Gastrocnemius medialis (tissue), 4 donors: ENCODE results near the gene RAD50. TPM values are rescaled to one million over a fixed set of nuclear protein-coding genes. Genes with fewer than 3 reads are reported as not detected.

Experiments
- ATAC-seq, 2 donors: fragments of 150-250 bp; one replicate each; pipeline ENCODE4 v1.9.1; 2016
- DNase-seq, 2 donors: peaks; one replicate each; pipeline ENCODE4 v3.0.0-alpha.2; 2019
- H3K27ac ChIP-seq, 4 donors: fragments of 200-600 bp; sonication (generic); 1 replicate in 1 of 4; 2 replicates in 3 of 4; pipeline ENCODE4 v1.5.1; 2016 to 2018; ENCODE audit warnings: mild to moderate bottlenecking in 2 of 4, moderate library complexity in 1 of 4
- H3K27me3 ChIP-seq, 3 donors: fragments of 200-600 bp; sonication (generic) in 2 of 3; 1 replicate in 1 of 3; 2 replicates in 2 of 3; pipeline versions ENCODE4 v1.5.1 to v1.6.0; 2016 to 2019; ENCODE audit warnings: mild to moderate bottlenecking in 1 of 3, moderate library complexity in 1 of 3
- H3K36me3 ChIP-seq, 2 donors: fragments of 200-600 bp; sonication (generic) in 1 of 2; one replicate each; pipeline ENCODE4 v1.5.1; 2017 to 2018
- H3K4me1 ChIP-seq, 2 donors: fragments of 200-600 bp; sonication (generic) in 1 of 2; one replicate each; pipeline ENCODE4 v1.5.1; 2016 to 2017; ENCODE audit warnings: mild to moderate bottlenecking in 2 of 2
- H3K4me3 ChIP-seq, 4 donors: fragments of 200-600 bp; sonication (generic) in 3 of 4; 1 replicate in 1 of 4; 2 replicates in 3 of 4; pipeline ENCODE4 v1.5.1; 2016 to 2019; ENCODE audit warnings: mild to moderate bottlenecking in 2 of 4
- H3K9me3 ChIP-seq, 3 donors: fragments of 200-600 bp; sonication (generic) in 2 of 3; 1 replicate in 1 of 3; 2 replicates in 2 of 3; pipeline ENCODE4 v1.5.1; 2016 to 2019
- POLR2A ChIP-seq, 2 donors: fragments of 450-650 bp; IDR thresholded peaks; one replicate each; pipeline ENCODE4 v1.6.1; 2017; ENCODE audit warnings: antibody characterized with exemption in 2 of 2, mild to moderate bottlenecking in 2 of 2, moderate library complexity in 2 of 2
- in situ Hi-C, 4 donors: fragments of 200-750 bp; cut with MboI; loops; one replicate each; pipeline versions ENCODE4 v1.15.0 to v1.8.0; 2017; ENCODE audit warnings: low sequenced_read_pairs in 4 of 4
- intact Hi-C: fragments of 100-400 bp; cut with DNase I; formaldehyde crosslinking; loops from one replicate; pipeline ENCODE4 v1.15.1; 2023; ENCODE audit warnings: low total_unique reads
- total RNA-seq, 4 donors: library from RNA; depleted of rRNA; stranded (reverse); fragments of >200 nt; gene quantifications; one replicate each; pipeline versions ENCODE4 v1.1.0 to v1.2.3, GENCODE V29; 2016
- TF ChIP-seq, protein P1 (sequence below), 5 experiments: fragments of 450-650 bp in 3 of 5; fragments of 200-600 bp in 2 of 5; sonication (generic) in 2 of 5; IDR thresholded peaks in 4 of 5; conservative IDR thresholded peaks in 1 of 5; 1 replicate in 4 of 5; 2 replicates in 1 of 5; pipeline ENCODE4 v1.5.1; 2016 to 2019; ENCODE audit warnings: antibody characterized with exemption in 5 of 5, mild to moderate bottlenecking in 3 of 5, moderate library complexity in 3 of 5

Gene RAD50
- total RNA-seq, 4 donors from 2014 or later, result 18.9 to 29.1 (median 22.0) TPM

DNA sequence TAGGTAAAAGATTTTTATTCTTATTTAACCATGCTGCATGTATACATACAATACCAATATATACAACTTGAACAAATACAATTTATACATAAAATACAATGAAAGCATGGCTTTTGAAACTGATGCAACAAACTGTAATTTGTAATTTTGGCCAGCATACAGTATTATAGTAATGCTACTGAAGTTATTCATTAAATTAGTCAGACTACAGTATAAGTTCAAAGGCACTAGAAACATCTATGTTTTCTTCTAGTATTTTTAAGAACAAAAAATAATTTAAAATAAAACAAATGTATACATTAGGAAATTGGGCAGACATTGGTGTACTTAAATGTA lies 135.8 kb downstream of the RAD50 start:
- DNase-seq, result no peak
- Histone ChIP-seq H3K4me1 (no peaks in the 10 kb centered on the region), H3K4me3 (no peak overlapping the region), H3K36me3 (peaks cover 0 to 3% of the 10 kb centered on the region in 2 donors), H3K9me3 (no peaks in the 10 kb centered on the region), H3K27me3 (no peaks in the 10 kb centered on the region), H3K27ac (no peak overlapping the region)
- no peak for ATAC-seq
- intact Hi-C loops (no loop called here), in situ Hi-C loops (no loop called here)
- TF ChIP-seq, protein P1, sequence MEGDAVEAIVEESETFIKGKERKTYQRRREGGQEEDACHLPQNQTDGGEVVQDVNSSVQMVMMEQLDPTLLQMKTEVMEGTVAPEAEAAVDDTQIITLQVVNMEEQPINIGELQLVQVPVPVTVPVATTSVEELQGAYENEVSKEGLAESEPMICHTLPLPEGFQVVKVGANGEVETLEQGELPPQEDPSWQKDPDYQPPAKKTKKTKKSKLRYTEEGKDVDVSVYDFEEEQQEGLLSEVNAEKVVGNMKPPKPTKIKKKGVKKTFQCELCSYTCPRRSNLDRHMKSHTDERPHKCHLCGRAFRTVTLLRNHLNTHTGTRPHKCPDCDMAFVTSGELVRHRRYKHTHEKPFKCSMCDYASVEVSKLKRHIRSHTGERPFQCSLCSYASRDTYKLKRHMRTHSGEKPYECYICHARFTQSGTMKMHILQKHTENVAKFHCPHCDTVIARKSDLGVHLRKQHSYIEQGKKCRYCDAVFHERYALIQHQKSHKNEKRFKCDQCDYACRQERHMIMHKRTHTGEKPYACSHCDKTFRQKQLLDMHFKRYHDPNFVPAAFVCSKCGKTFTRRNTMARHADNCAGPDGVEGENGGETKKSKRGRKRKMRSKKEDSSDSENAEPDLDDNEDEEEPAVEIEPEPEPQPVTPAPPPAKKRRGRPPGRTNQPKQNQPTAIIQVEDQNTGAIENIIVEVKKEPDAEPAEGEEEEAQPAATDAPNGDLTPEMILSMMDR (IDR thresholded peaks at IDR 0.05 in 4 of 5, conservative IDR thresholded peaks at IDR 0.05 in 1 of 5), result no peak
- TF ChIP-seq POLR2A (IDR thresholded peaks at IDR 0.05), result no peak

Other genes with a start within 250 kb of the RAD50 start
- 100 to 1,000 TPM in 1 of 4 donors, 10 to 100 TPM in 3; 56.2 to 116 (median 79.2) TPM for gene SLC22A5, start 187.3 kb upstream of the RAD50 start, total RNA-seq
- 10 to 100 TPM in 1 of 4 donors, 1 to 10 TPM in 3; 5.5 to 20.6 (median 8.4) TPM for gene IRF1, start 66.2 kb upstream of the RAD50 start, total RNA-seq
- not detected for gene IL5, start 13.5 kb upstream of the RAD50 start, total RNA-seq
- not detected for gene IL13, start 101.2 kb downstream of the RAD50 start, total RNA-seq
- not detected for gene IL4, start 117.0 kb downstream of the RAD50 start, total RNA-seq
- gene KIF3A, start 180.6 kb downstream of the RAD50 start, total RNA-seq, result 1 to 10 TPM; 2.5 to 4.2 (median 3.4) TPM
- gene CCNI2, start 190.4 kb downstream of the RAD50 start, total RNA-seq, result not detected
- gene SEPTIN8, start 220.3 kb downstream of the RAD50 start, total RNA-seq, result 1 to 10 TPM; 5.2 to 7.9 (median 6.8) TPM